ENCODE results near the gene PTPRN2. TPM values are rescaled to one million over a fixed set of nuclear protein-coding genes. Genes with fewer than 3 reads are reported as not detected.
"Not testable (repeated sequence)": the region's sequence is repeated elsewhere in the genome, so short reads cannot be mapped to it uniquely, and the experiment has no call there.

PTPRN2 gene
- polyA plus RNA-seq, 1 experiment, result 0.02 TPM

DNA sequence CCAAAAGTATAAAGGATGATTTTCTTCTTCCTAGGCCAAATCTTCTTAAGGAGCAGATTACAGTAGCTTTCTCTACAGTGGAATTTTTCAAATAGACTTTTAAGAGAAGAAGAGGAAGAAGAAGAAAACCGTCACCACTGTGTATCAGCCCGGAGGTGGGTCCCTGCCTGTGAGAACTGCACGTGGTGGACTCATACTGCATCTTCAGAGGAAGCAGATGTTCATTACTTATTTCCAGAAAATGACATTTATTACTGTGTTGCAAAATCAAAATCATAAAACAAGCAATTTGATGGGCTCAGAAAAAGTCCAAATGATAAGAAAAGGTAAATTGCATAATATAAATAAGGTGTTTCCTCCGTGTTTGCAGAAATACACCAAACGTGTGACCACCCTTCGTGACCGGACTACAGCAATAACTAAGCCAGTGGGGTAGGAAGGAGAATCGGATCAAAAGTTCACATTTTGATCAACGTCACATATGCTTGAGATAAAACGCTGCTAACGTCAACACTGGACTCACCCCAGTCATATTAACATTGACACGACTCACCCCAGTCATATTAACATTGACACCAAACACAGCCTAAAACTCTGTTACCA is 179.2 kb downstream of the PTPRN2 start:
- peaks cover 85% of the 10 kb centered on the region for H3K9me3 ChIP-seq (ENCODE audit: control insufficient read depth, insufficient read depth, low read length)
- CTCF ChIA-PET, result no interaction called here
- no peak for DNase-seq (ENCODE audit: low read depth, low spot score)
- no peak overlapping the region for H3K4me3 ChIP-seq (ENCODE audit: low read depth, low read length)
- TF ChIP-seq, protein P1, sequence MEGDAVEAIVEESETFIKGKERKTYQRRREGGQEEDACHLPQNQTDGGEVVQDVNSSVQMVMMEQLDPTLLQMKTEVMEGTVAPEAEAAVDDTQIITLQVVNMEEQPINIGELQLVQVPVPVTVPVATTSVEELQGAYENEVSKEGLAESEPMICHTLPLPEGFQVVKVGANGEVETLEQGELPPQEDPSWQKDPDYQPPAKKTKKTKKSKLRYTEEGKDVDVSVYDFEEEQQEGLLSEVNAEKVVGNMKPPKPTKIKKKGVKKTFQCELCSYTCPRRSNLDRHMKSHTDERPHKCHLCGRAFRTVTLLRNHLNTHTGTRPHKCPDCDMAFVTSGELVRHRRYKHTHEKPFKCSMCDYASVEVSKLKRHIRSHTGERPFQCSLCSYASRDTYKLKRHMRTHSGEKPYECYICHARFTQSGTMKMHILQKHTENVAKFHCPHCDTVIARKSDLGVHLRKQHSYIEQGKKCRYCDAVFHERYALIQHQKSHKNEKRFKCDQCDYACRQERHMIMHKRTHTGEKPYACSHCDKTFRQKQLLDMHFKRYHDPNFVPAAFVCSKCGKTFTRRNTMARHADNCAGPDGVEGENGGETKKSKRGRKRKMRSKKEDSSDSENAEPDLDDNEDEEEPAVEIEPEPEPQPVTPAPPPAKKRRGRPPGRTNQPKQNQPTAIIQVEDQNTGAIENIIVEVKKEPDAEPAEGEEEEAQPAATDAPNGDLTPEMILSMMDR (IDR thresholded peaks at IDR 0.05; ENCODE audit: low read depth, low read length), result no peak
- H3K27me3 ChIP-seq (ENCODE audit: control insufficient read depth, insufficient read depth, low read length), result no peaks in the 10 kb centered on the region
- H3K27ac ChIP-seq (ENCODE audit: low read depth, low read length), result no peak overlapping the region
- POLR2A ChIA-PET, result no interaction called here

DNA sequence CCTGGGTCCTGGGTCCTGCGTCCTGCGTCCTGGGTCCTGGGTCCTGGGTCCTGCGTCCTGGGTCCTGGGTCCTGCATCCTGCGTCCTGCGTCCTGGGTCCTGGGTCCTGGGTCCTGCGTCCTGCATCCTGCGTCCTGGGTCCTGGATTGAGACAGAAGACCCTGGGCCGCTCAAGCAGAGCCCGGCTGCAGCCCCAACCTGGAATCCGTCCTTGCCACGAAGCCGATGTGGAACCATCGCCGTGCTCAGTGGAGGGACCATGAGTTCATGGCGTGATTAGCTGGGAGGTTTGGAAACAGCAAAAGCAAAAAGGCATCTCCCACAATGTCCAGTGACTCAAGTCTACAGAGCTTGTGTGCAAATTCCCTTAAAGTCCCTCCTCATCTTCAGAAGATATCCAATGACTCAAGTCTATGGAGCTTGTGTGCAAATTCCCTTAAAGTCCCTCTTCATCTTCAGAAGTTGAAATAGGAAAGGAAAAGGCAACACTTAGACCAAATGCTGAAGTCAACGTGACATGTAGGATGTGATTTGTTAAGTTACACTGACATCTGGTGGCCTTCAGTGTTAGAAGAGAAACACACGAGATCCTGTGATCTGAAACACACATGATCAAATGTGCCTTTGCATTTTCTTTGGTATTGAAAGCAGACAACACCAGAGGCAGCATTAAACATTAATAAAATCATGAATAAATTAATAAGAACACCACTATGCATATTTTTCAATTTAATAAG is 179.9 kb downstream of the PTPRN2 start:
- no peaks in the 10 kb centered on the region for H3K27me3 ChIP-seq (ENCODE audit: control insufficient read depth, insufficient read depth, low read length)
- ChIA-PET POLR2A (no interaction called here), CTCF (no interaction called here)
- no peak overlapping the region for H3K4me3 ChIP-seq (ENCODE audit: low read depth, low read length)
- TF ChIP-seq, protein P1 (IDR thresholded peaks at IDR 0.05; ENCODE audit: low read depth, low read length), result no peak
- DNase-seq (ENCODE audit: low read depth, low spot score), result no peak
- peaks cover 85% of the 10 kb centered on the region for H3K9me3 ChIP-seq (ENCODE audit: control insufficient read depth, insufficient read depth, low read length)
- no peak overlapping the region for H3K27ac ChIP-seq (ENCODE audit: low read depth, low read length)

- CTCF ChIA-PET, result no interaction called here
- POLR2A ChIA-PET, result no interaction called here
- peaks cover 85% of the 10 kb centered on the region for H3K9me3 ChIP-seq (ENCODE audit: control insufficient read depth, insufficient read depth, low read length)
Measured at GRCh38 chr7:158406801-158407200, 180.8 kb downstream of the PTPRN2 start.

DNA sequence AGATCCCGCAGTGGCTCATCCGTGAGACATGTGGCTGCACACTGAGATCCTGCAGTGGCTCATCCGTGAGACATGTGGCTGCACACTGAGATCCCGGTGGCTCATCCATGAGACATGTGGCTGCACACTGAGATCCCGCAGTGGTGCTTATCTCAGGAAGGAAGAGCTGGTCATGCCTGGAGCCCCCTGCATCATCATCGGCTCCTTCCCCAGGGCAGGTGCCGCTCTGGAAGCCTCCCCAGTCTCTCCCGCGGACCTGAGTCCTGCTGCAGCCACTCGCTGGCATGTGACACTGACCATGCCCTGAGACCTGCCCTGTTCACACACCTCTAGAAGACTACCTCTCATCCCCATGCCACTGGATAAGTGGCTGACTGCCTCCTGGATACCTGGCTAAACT is 181.3 kb downstream of the PTPRN2 start:
- POLR2A ChIA-PET, result no interaction called here
- DNase-seq (ENCODE audit: low read depth, low spot score), result no peak
- Histone ChIP-seq H3K4me3 (ENCODE audit: low read depth, low read length) (no peak overlapping the region), H3K27me3 (ENCODE audit: control insufficient read depth, insufficient read depth, low read length) (no peaks in the 10 kb centered on the region), H3K27ac (ENCODE audit: low read depth, low read length) (no peak overlapping the region), H3K9me3 (ENCODE audit: control insufficient read depth, insufficient read depth, low read length) (peaks cover 85% of the 10 kb centered on the region)
- TF ChIP-seq, protein P1 (IDR thresholded peaks at IDR 0.05; ENCODE audit: low read depth, low read length), result no peak
- CTCF ChIA-PET, result no interaction called here

More at GRCh38 chr7:158406801-158407200, 180.8 kb downstream of the PTPRN2 start:
- TF ChIP-seq, protein P1 (IDR thresholded peaks at IDR 0.05; ENCODE audit: low read depth, low read length), result no peak
- Histone ChIP-seq H3K27me3 (ENCODE audit: control insufficient read depth, insufficient read depth, low read length) (no peaks in the 10 kb centered on the region), H3K27ac (ENCODE audit: low read depth, low read length) (no peak overlapping the region), H3K4me3 (ENCODE audit: low read depth, low read length) (no peak overlapping the region)
- no peak for DNase-seq (ENCODE audit: low read depth, low spot score)

- H3K27me3 ChIP-seq (ENCODE audit: control insufficient read depth, insufficient read depth, low read length); POLR2A ChIA-PET; DNase-seq (ENCODE audit: low read depth, low spot score); H3K4me3 ChIP-seq (ENCODE audit: low read depth, low read length); CTCF ChIA-PET; H3K27ac ChIP-seq (ENCODE audit: low read depth, low read length): not testable (repeated sequence)
- H3K9me3 ChIP-seq (ENCODE audit: control insufficient read depth, insufficient read depth, low read length), result peaks cover 85% of the 10 kb centered on the region
Measured at GRCh38 chr7:158405771-158406170, 181.9 kb downstream of the PTPRN2 start.
